Activated T-helper 17 cell treated with anti-CD3 and anti-CD28 coated beads, Interleukin-2, amount 50 U/mL, for 72 hours (primary cell): ENCODE measurements around the gene SNRNP40. TPM values are rescaled to one million over a fixed set of nuclear protein-coding genes. Genes with fewer than 3 reads are reported as not detected.
A peak's percentile ranks its signal among the peaks of the same experiment; 100 is the strongest.

Experiments used
- ATAC-seq: fragments of 150-1000 bp; cut with Tn5 transposase; replicated peaks from 2 replicates; pipeline ENCODE4 v1.10.0; 2021; ENCODE audit warnings: mild to moderate bottlenecking, moderate library complexity
- H3K27ac Mint-ChIP-seq: one replicate; pipeline ENCODE4 v1.8.0; 2022; ENCODE audit warnings: mixed read lengths
- H3K27me3 Mint-ChIP-seq: one replicate; pipeline ENCODE4 v1.8.0; 2022; ENCODE audit warnings: mixed read lengths
- H3K36me3 Mint-ChIP-seq: one replicate; pipeline ENCODE4 v1.8.0; 2022; ENCODE audit warnings: low read depth, mild to moderate bottlenecking, mixed read lengths
- H3K4me1 Mint-ChIP-seq: one replicate; pipeline ENCODE4 v1.8.0; 2022; ENCODE audit warnings: mixed read lengths
- H3K4me3 Mint-ChIP-seq: one replicate; pipeline ENCODE4 v1.8.0; 2022; ENCODE audit warnings: mild to moderate bottlenecking, mixed read lengths
- H3K9me3 Mint-ChIP-seq: one replicate; pipeline ENCODE4 v1.8.0; 2022; ENCODE audit warnings: mixed read lengths
- total RNA-seq, 2 donors: library from RNA; stranded (reverse); gene quantifications; one replicate each; pipeline ENCODE4 v1.2.3, GENCODE V29; 2022

The SNRNP40 gene
- total RNA-seq, 2 donors from 2014 or later: 62.2 to 115 TPM

GRCh38 chr1:31261916-31262315 lies 34.7 kb downstream of the SNRNP40 start:
- Mint-ChIP-seq H3K36me3 (peaks cover 99% of the 10 kb centered on the region), H3K27me3 (no peaks in the 10 kb centered on the region), H3K4me3 (no peak overlapping the region), H3K9me3 (no peaks in the 10 kb centered on the region), H3K4me1 (no peaks in the 10 kb centered on the region), H3K27ac (no peak overlapping the region)
- no peak for ATAC-seq

GRCh38 chr1:31259746-31260145 lies 36.8 kb downstream of the SNRNP40 start:
- Mint-ChIP-seq H3K27ac (no peak overlapping the region), H3K9me3 (no peaks in the 10 kb centered on the region)

GRCh38 chr1:31258581-31258980 lies 38.0 kb downstream of the SNRNP40 start:
- H3K9me3 Mint-ChIP-seq: no peaks in the 10 kb centered on the region
- no peaks in the 10 kb centered on the region for H3K27me3 Mint-ChIP-seq
- H3K36me3 Mint-ChIP-seq: peaks cover 66% of the 10 kb centered on the region
- no peak for ATAC-seq
- no peaks in the 10 kb centered on the region for H3K4me1 Mint-ChIP-seq
- no peak overlapping the region for H3K27ac Mint-ChIP-seq
- no peak overlapping the region for H3K4me3 Mint-ChIP-seq

More at GRCh38 chr1:31259746-31260145, 36.8 kb downstream of the SNRNP40 start:
- H3K4me3 Mint-ChIP-seq: no peak overlapping the region
- ATAC-seq: no peak
- H3K36me3 Mint-ChIP-seq: peaks cover 77% of the 10 kb centered on the region
- no peaks in the 10 kb centered on the region for H3K4me1 Mint-ChIP-seq
- H3K27me3 Mint-ChIP-seq: no peaks in the 10 kb centered on the region

GRCh38 chr1:31257213-31257612 lies 39.4 kb downstream of the SNRNP40 start:
- no peak overlapping the region for H3K27ac Mint-ChIP-seq
- H3K36me3 Mint-ChIP-seq: peaks cover 52% of the 10 kb centered on the region
- H3K4me1 Mint-ChIP-seq: no peaks in the 10 kb centered on the region
- no peaks in the 10 kb centered on the region for H3K27me3 Mint-ChIP-seq
- no peak for ATAC-seq
- no peak overlapping the region for H3K4me3 Mint-ChIP-seq
- H3K9me3 Mint-ChIP-seq: no peaks in the 10 kb centered on the region

- Mint-ChIP-seq H3K9me3 (no peaks in the 10 kb centered on the region), H3K27me3 (no peaks in the 10 kb centered on the region), H3K27ac (no peak overlapping the region), H3K36me3 (no peaks in the 10 kb centered on the region), H3K4me3 (no peak overlapping the region), H3K4me1 (no peaks in the 10 kb centered on the region)
- ATAC-seq: no peak
Observed at GRCh38 chr1:31249854-31250253, 46.7 kb downstream of the SNRNP40 start.

GRCh38 chr1:31248276-31248675 lies 48.3 kb downstream of the SNRNP40 start:
- H3K36me3 Mint-ChIP-seq: no peaks in the 10 kb centered on the region
- no peak for ATAC-seq
- H3K4me3 Mint-ChIP-seq: no peak overlapping the region
- no peaks in the 10 kb centered on the region for H3K27me3 Mint-ChIP-seq
- no peaks in the 10 kb centered on the region for H3K4me1 Mint-ChIP-seq
- H3K9me3 Mint-ChIP-seq: no peaks in the 10 kb centered on the region
- no peak overlapping the region for H3K27ac Mint-ChIP-seq

- Mint-ChIP-seq H3K27me3 (peaks cover 13% of the 10 kb centered on the region), H3K36me3 (no peaks in the 10 kb centered on the region), H3K9me3 (no peaks in the 10 kb centered on the region), H3K27ac (no peak overlapping the region), H3K4me1 (peaks cover 3% of the 10 kb centered on the region), H3K4me3 (no peak overlapping the region)
- no peak for ATAC-seq
Observed at GRCh38 chr1:31244326-31244725, 52.3 kb downstream of the SNRNP40 start.

GRCh38 chr1:31243501-31244286 lies 52.9 kb downstream of the SNRNP40 start:
- H3K4me3 Mint-ChIP-seq: no peak overlapping the region

GRCh38 chr1:31241321-31241720 lies 55.3 kb downstream of the SNRNP40 start:
- H3K4me3 Mint-ChIP-seq: no peak overlapping the region
- no peak for ATAC-seq
- H3K36me3 Mint-ChIP-seq: peaks cover 6% of the 10 kb centered on the region
- H3K27me3 Mint-ChIP-seq: peaks cover 35% of the 10 kb centered on the region
- peaks cover 9% of the 10 kb centered on the region for H3K4me1 Mint-ChIP-seq
- H3K27ac Mint-ChIP-seq: no peak overlapping the region
- no peaks in the 10 kb centered on the region for H3K9me3 Mint-ChIP-seq

More at GRCh38 chr1:31243501-31244286, 52.9 kb downstream of the SNRNP40 start:
- Mint-ChIP-seq H3K27me3 (peaks cover 17% of the 10 kb centered on the region), H3K4me1 (peaks cover 8% of the 10 kb centered on the region), H3K27ac (no peak overlapping the region), H3K9me3 (no peaks in the 10 kb centered on the region), H3K36me3 (peaks cover 5% of the 10 kb centered on the region)
- ATAC-seq: no peak

- Mint-ChIP-seq H3K9me3 (no peaks in the 10 kb centered on the region), H3K27ac (no peak within 1 kb of the TSS), H3K4me3 (peak within 1 kb of the TSS; percentile 69), H3K4me1 (peaks cover 9% of the 10 kb centered on the region), H3K27me3 (peaks cover 50% of the 10 kb centered on the region), H3K36me3 (peaks cover 6% of the 10 kb centered on the region)
- ATAC-seq: no peak
Observed at GRCh38 chr1:31239653-31240241, 56.8 kb downstream of the SNRNP40 start, which contains the start of gene NKAIN1. TSS of gene NKAIN1 (minus strand) at chr1:31239887. CDS start at chr1:31239547, 340 bp downstream.

GRCh38 chr1:31238986-31239613 lies 57.5 kb downstream of the SNRNP40 start:
- H3K4me3 Mint-ChIP-seq: peak overlapping the region; percentile 69
- peaks cover 56% of the 10 kb centered on the region for H3K27me3 Mint-ChIP-seq
- no peak for ATAC-seq
- peaks cover 6% of the 10 kb centered on the region for H3K36me3 Mint-ChIP-seq
- no peak overlapping the region for H3K27ac Mint-ChIP-seq
- no peaks in the 10 kb centered on the region for H3K9me3 Mint-ChIP-seq
- peaks cover 9% of the 10 kb centered on the region for H3K4me1 Mint-ChIP-seq

GRCh38 chr1:31238612-31238985 lies 58.0 kb downstream of the SNRNP40 start:
- H3K4me3 Mint-ChIP-seq: peak overlapping the region; percentile 69

GRCh38 chr1:31234870-31235269 lies 61.7 kb downstream of the SNRNP40 start:
- Mint-ChIP-seq H3K9me3 (no peaks in the 10 kb centered on the region), H3K27ac (no peak overlapping the region), H3K4me1 (peaks cover 6% of the 10 kb centered on the region), H3K27me3 (peaks cover 45% of the 10 kb centered on the region), H3K36me3 (peaks cover 6% of the 10 kb centered on the region), H3K4me3 (no peak overlapping the region)
- ATAC-seq: no peak

More at GRCh38 chr1:31238612-31238985, 58.0 kb downstream of the SNRNP40 start:
- peaks cover 9% of the 10 kb centered on the region for H3K4me1 Mint-ChIP-seq
- H3K36me3 Mint-ChIP-seq: peaks cover 6% of the 10 kb centered on the region
- no peaks in the 10 kb centered on the region for H3K9me3 Mint-ChIP-seq
- no peak overlapping the region for H3K27ac Mint-ChIP-seq
- ATAC-seq: no peak
- H3K27me3 Mint-ChIP-seq: peaks cover 57% of the 10 kb centered on the region

GRCh38 chr1:31234123-31234708 lies 62.4 kb downstream of the SNRNP40 start:
- H3K4me3 Mint-ChIP-seq: no peak overlapping the region
- no peak overlapping the region for H3K27ac Mint-ChIP-seq
- ATAC-seq: no peak
- H3K9me3 Mint-ChIP-seq: no peaks in the 10 kb centered on the region
- peaks cover 6% of the 10 kb centered on the region for H3K36me3 Mint-ChIP-seq
- H3K4me1 Mint-ChIP-seq: peaks cover 6% of the 10 kb centered on the region
- peaks cover 45% of the 10 kb centered on the region for H3K27me3 Mint-ChIP-seq
